Stimulated activated CD8-positive, alpha-beta memory T cell treated with anti-CD3 and anti-CD28 coated beads, Interleukin-2, amount 100 ng/mL, for 48 hours (primary cell): ENCODE data around the gene CST6.
"Not testable (repeated sequence)": the region's sequence is repeated elsewhere in the genome, so short reads cannot be mapped to it uniquely, and the experiment has no call there.

Experiments
- DNase-seq, 2 donors: peaks; one replicate each; pipeline ENCODE4 v3.0.0-alpha.2; 2020; ENCODE audit warnings: low read depth in 2 of 2

Gene CST6

DNA sequence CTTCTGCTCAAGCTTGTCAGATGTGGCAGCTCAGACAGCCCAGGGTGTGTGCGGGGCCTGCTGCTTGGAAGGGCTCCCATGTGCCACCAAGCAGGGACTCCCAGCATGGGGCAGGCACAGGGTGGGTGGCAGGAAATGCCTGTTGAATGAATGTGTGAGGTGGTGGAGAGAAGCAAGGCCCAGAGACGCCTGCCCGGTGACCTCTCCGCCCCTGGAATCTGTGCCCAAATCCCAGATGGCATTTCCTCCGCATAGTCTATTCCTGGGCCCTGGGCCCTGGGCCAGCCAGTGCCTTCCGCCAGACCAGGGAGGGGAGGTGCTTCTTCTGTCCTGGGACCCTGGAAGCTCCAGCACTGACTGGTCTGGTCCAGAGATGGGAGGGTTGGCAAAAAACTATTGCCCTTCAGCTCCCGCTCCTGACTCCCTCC lies 3.7 kb downstream of the CST6 start:
- no peak for DNase-seq

DNA sequence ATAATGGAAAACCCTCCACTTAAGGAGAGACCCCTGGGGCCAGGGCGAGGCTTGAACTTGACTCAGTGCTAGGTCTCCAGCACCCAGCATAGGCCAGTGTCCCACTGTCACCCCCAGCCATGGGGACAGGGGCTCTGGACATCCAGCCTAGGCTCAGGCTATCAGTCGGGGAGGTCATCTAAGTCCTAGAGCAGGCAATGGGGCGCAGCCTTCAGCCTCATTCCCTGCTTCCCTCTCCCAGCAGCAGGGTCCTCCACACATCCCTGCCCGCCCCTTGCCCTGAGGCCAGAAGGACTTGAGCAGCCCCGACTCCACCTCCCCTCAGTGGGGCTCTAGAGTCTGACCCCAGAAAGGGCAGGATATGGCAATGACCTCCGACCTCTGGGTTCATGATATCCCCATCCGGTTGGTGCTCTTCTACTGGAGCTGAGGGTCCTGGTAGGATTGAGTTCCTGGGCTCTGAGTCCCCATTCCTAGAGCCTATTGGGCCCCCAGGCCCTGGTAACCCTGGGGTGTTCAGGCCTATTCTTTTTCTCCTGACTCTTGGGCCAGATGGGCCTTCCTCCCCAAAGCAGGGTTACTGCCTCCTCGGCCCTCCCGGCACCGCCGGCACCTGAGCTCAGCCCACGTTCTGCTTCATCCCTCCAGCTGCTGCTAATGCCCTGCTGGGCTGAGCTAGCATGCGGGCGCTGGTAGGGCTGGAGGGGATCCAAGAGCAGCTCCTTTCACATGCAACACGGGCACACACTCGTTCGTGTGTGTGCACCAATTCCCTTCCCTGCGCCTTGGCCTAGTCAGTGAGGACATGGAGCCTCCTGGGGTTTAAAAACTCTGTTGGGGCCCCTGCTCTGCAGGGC lies 4.4 kb downstream of the CST6 start:
- no peak for DNase-seq

DNA sequence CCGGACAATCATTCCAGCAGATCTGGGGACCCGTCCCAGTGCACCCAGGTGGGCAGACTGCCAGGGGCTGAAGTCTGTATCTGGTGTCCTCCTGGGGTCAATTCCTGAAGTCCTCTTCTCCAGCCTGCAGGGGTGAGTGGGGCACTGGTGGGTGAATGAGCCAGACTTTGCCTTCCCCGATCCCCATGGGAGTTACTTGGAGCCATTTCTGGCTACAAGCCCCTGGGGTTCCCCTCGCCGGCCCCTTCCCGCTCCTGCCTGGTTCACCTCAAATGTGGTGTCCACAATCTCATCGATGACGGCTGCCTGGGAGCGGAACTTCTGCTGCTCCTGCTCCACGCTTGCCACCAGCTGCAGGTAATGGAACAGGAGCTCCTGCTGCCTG lies 5.0 kb downstream of the CST6 start:
- no peak for DNase-seq

DNA sequence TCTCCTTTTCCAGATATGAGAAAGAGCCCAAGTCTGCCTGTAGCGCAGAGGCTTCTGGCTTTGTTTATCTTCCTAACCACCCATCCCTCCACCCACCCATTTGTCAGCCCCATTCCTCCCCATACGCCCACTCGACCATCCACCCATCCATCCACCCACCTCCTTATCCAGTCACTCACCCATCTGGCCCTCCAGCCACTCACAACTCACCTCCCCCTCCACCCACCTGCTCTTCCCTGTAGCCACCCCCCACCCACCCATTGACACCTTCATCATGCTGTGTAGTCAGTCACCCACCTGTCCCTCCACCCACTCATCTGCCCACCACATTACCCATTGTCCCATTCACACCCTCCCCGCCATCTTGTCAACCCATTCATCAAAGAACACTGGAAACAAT lies 5.5 kb downstream of the CST6 start:
- DNase-seq, result no peak

DNA sequence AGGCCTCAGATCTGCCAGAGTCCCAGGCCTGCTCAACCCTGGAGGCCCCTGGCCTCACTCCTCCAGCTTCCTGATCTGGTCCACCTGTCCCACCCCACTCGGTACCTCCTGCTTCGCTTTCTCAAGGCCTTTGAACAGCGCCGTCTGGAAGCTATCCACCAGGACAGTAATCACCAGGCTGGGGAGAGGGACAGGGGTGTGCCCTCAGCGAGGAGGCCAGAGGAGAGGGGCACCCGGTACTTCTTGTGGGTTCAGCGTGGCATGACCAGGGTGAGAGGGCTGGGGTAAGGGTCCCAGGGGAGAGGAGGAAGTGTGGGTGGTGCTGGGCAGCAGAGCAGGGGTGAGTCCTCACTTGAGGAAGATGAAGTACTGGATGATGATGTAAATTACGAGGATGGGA lies 8.4 kb downstream of the CST6 start:
- DNase-seq, result no peak

DNA sequence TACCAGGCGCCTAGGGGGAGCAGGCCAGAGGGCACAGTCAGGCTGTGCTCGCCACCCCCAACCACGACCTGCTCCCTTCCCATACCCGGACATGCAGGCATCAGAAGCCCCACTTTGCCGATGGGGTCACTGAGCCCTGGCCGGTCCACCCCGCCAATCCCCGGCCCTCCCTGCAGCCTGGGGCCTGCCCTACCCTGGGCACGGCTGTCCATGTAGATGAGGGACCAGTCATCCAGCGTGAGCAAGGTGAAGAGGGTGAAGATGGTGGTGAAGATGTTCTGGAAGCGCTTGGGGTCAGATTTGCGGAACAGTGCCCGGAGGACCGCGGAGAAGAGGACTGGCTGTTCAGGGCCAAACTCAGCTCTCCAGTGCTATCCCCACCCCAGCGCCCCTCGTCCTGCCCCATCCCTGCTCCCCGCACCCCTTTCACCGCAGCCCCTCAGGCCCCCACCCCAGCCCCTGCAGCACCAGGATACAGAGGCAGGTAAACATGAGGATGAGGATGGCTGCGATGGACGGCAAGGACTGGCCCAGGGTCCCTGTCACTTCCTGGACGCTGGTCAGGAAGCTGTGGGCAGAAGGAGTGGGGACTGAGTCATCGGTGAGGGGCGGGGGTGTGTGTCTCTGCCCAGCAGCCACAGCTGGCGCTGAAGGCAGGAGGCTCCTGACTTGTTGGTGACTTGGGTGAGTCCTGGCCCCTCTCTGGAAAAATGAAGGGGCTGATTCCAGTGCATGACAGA lies 9.0 kb downstream of the CST6 start:
- DNase-seq, result peak; percentile 10 to 33

DNA sequence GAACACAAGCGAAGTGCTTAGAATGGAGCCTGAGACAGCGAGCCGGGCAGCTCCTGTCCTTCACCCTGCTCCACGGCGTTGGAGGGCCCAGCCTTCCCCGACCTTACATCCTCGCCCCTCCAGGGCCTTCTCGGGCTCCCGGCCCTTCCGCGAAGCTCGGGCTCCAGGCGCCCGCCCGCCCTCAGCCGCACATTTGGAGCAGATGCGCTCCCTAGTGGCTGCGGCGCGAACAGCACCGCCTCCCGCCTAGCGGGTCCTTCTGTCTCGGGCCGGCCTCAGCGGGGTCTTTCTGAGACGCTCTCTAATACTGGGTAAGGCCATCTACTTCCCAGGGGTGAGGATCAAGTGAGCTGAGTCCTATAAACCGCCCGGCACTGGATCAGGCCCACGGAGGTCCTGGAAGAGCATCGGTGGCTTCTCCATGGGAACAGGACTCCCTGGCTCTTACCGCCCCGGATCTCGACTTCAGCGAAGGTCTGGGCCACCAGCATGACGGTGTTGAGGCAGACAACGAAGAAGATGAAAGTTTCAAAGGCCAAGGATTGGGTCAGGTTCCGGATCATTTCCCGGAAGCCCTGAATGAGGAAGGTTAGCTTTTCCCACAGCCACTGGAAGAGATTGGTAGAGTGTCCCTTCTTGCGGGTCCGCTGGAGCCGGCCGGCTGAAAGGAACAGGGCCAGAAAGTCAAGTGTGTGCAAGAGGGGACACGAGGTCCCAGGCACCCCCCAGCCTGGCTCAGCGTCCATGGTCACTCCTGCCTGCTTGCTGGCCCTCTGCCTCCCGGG lies 10.8 kb downstream of the CST6 start:
- peak; percentile 75 to 80 for DNase-seq

DNA sequence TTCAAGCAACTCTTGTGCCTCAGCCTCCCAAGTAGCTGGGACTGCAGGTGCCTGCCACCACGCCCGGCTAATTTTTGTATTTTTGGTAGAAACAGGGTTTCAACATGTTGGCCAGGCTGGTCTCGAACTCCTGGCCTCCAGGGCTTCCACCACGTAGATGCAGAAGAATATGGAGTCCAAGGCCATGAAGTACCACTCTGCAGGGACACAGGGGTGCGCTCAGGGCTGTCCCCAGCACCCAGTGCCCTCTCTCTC lies 11.3 kb downstream of the CST6 start:
- not testable (repeated sequence) for DNase-seq

DNA sequence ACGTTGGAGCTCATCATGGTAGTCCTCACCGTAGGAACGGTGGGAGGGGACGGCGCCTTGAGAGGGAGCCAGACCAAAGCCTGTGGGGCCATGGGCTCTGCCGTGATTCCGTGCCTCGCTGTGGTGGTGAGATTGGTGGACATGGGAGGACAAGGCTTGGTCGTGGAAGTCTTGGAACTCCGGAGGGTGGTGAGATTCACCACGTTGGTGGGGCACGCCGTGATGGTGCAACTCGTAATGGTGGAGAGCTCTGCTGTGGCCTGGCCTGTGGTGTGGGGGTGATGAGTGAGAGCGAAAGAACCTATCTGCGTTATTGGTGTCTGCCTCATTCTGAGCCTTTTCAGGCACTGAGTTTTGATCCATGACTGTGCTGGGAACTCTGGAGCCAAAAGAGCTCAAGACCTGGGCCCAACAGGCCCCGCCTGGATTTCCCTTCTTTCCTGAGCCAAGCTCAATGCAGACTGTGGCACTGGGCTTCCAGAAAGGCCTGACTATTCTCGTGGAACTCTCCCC lies 14.3 kb downstream of the CST6 start, which contains the start of gene CATSPER1:
TSS of gene CATSPER1 (minus strand) at position 463 of the 513 bp plus-strand sequence. CDS start at position 363, 100 bp downstream.
- no peak for DNase-seq

DNA sequence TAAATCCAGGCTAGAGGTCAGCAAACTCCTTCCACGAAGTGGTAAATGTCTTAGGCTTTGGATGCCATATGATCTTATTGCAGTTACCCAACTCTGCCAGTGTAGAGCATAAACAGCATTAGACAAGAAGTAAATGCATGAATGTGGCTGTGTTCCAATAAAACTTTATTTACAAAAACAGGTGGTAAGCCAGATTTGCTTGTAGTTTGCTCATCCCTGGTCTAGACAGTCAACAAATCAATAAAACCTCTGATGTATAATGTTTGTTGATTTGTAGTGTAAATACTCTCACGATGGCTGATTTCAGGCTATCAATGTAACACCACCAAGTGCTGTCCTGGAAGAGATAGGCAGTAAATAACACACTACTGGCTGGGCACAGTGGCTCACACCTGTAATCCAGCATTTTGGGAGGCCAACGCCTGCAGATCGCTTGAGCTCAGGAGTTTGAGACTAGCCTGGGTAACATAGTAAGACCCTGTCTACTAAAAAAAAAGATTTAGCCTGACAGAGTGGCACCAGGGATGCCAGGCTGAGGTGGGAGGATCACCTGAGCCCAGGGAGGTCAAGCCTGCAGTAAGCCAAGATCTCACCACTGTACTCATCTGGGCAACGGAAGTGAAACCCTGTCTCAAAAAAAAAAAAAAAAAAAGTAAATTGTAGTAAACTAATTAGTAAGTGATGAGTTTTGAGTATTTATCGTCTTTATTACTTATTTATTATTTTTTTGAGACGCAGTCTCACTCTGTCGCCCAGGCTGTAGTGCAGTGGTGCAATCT lies 21.3 kb downstream of the CST6 start:
- DNase-seq, result no peak

DNA sequence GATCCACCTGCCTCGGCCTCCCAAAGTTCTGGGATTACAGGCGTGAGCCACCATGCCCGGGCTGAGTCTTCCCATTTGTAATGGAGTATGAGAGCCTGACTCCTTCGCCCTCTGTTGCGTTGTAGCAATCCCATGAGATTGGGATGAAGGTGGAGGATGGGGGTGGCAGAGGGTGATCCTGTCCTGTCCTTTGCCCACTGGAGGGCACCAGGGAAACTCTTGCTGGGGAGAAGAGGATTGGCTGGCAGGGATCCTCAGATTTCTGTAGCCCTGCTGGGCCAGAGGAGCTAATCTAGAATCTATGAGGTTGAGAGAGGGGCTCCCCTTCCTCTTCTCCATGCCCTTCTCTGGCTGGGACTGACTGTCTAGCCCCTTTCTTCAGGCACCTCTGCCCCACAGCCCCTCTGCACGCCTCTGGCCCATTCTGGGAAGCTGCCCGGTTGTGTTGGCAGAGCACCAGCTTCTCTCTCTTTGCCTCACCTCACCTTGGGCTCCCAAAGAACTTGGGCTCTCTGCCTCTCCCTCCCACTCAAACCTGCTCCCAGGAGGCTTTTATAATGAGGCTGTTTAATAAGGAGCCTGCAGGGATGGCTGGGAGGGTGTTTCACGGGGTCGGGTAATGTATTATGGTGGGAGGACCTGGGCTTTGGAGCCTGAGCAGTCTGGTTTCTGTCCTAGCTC lies 24.0 kb downstream of the CST6 start:
- DNase-seq, result no peak

DNA sequence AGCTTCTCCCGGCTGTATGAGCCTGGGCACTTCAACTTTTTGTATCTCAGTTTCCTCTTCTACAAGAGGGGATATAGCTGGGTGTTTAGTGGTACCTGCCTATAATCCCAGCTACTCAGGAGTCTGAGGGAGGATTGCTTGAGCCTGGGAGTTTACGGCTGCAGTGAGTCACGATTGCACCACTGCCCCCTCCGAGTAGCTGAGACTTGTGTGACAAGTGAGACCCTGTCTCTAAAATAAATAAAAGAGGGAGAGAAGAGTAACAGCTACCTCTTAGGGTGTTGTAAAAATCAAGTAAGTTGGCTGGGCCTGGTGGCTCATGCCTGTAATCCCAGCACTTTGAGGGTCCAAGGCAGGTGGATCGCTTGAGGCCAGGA lies 24.5 kb downstream of the CST6 start:
- DNase-seq, result no peak

DNA sequence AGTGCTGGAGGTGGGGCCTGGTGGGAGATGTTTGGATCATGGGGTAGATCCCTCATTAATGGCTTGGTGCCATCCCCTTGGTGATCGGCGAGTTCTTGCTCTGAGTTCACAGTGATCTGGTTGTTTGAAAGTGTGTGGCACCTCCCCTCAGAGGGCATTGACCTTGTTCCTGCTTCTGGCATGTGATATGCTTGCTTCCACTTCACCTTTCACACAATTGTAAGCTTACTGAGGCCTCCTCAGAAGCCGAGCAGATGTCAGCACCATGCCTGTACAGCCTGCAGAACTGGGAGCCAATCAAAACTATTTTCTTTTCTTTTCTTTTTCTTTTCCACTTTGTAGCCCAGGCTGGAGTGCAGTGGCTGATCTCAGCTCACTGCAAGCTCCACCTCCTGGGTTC lies 25.5 kb downstream of the CST6 start:
- DNase-seq, result no peak

DNA sequence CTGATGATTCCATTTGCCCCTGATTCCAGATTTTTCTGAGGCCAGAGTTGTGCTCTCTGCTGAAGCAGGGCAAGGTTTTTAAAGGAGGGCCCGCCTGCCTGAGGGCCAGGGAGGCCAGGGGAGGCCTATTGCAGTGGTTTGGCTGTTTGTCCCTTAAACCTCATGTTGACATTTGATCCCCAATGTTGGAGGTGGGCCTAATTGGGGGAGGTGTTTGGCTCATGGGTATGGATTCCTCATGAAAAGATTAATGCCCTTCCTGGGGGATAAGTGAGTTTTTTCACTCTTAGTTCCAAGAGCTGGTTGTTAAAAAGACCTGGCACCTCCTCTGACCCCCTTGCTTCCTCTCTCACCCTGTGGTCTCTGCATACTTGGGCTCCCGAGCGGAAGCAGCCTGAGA lies 28.0 kb downstream of the CST6 start:
- DNase-seq, result no peak

DNA sequence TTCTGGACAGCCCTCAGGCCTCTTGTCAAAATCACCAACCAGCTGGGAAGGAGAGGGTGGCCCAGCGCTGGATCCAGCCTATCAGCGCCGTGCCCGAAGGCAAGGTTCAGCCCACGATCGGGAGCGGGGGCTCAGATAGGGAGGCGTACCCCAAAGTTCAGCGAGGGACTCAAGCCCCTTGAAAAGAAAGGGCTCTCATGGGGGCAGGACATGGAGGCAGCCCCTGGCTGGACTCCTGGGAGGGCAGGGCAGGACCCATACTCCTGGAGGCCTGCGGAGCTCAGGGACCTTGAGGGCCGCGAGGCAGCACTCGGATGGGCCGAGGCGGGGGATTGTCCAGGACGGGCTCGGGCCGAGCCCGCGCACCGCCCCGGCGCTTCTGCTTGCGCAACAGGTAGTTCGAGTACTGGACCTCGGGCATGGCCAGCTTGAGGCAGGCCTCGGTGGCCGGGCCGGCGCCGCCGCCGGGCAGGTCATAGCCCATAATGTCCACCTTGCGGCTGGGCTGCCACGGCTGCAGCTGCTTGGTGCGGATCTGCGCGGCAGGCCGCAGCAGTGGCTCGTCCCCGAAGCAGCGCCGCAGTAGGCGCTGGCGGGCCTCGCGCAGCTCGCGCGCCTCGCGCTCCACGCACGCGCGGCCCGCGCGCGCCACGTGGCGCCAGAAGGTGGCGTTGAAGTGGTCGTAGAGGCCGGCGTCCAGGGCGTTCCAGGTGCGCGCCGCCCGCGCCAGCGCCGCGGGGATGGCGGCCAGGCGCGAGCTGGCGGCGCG lies 30.6 kb downstream of the CST6 start:
- no peak for DNase-seq

DNA sequence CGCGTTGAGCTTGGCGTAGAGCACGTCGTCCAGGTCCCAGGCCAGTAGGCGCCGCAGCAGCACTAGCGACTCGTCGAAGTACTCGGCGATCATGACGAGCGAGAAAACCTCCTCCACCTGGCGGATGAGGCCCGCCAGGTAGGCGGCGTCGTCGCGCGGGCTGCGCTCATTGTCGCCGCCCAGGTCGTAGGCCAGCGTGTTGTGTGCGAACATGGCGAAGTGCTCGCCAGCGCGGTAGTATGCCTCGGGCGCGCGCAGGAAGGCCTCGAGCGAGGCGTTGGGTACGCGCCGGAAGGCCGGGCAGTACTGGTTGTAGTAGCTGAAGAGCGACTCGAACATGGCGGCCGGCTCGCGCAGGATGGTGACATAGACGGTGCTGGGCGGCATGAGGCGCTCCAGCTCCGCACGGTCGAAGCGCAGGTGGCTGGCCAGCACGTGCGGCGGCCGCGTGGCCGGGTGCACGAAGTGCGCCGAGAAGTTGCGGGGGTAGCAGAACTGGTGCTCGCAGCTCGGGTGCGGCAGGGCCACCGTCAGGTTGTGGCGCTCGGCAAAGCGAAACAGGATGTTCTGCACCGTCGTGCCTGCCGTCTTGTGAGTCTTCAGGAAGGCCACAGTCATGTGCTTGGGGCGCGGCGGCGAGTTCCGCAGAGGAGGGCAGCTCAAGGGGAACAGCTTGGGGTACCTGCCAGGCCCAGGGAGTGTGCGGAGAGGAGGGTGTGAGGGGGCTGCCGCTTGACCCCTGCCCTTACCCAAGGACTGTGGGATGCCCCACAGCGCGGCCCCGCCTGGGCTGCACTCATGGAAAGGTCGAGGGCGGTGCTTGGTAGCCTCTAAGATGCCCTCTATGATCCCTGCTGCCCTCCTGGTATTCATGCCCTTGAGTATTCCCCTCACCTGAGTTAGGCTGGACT lies 31.4 kb downstream of the CST6 start:
- DNase-seq, result no peak

DNA sequence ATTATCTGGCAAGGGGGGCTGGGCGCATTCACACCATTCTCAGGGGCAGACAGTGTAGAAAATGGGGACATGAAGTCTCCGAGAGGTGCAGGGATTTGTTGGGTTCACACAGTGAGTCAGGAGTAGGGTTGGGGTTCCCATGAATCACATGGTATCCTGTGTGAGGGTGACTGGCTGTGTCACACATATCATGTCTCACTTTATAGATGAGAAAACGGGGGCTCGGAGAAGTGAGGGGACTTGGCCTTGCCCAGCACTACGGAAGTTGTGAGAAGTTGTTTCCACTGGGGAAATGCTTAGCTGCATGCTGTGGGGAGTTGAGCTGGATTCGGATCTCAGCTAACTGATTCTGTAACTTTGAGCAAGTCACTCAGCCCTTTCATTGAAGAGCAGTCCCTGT lies 32.9 kb downstream of the CST6 start:
- DNase-seq, result no peak

DNA sequence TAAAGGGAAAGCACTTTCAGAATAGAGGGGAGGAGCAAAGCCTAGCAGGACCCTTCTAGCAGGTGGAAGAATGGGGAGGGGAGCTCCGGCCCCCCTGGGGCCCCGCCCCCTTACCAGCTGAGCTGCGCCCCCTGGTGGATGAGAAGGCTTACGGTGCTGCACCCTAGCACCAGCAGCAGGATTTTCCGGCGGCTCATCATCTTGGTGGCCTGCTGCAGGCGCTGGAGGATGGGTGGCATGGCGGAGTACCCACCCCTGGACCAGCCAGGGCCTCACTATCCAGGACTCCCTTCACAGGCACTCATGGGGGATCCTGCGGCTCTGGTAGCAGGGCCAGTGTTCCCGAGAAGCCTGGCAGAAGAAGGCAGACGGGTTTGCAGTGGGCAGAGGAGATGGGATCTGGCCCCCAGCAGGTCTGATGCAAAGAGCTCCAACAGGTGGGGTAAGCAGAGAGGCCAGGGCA lies 33.4 kb downstream of the CST6 start:
- DNase-seq, result peak; percentile 71 to 75

DNA sequence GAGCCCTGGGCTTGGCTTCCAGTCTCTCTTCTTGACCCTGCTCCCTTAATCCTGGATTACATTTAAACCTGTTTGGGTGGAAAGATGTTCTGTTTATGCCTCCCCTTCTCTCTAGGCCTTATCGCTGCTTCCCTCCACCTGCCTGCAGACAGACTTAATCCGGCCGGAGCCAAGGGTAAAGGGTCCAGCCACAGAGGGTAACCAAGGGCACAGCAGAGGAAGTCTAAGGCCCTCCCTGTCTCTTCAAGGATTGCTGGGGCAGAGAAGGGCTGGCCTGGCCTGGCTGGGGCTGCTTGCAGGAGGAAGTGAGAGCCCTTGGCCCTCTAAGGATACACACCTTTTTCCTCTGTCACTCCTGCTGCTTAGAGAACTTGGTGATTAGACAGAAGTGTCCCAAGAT lies 35.1 kb downstream of the CST6 start:
- DNase-seq, result no peak
